Measurements from ENCODE around the gene NDUFA8.

The NDUFA8 gene

GRCh38 chr9:122144836-122145591 lies 14.6 kb downstream of the NDUFA8 start:
- in situ Hi-C loops (cut with MboI; ENCODE audit: low pct_unique_long_range_greater_than_20kb, low sequenced_read_pairs, unreplicated experiment): no loop called here
- DNase-seq (ENCODE audit: low spot score): peak; percentile 20
- peak; percentile 44 for TF ChIP-seq CTCF (IDR thresholded peaks at IDR 0.05; ENCODE audit: extremely low read depth, insufficient read depth, missing control alignments)

GRCh38 chr9:122143876-122144405 lies 15.6 kb downstream of the NDUFA8 start:
- no peak for TF ChIP-seq CTCF (IDR thresholded peaks at IDR 0.05; ENCODE audit: extremely low read depth, insufficient read depth, missing control alignments)
- in situ Hi-C loops (cut with MboI; ENCODE audit: low pct_unique_long_range_greater_than_20kb, low sequenced_read_pairs, unreplicated experiment): no loop called here
- DNase-seq (ENCODE audit: low spot score): no peak

DNA sequence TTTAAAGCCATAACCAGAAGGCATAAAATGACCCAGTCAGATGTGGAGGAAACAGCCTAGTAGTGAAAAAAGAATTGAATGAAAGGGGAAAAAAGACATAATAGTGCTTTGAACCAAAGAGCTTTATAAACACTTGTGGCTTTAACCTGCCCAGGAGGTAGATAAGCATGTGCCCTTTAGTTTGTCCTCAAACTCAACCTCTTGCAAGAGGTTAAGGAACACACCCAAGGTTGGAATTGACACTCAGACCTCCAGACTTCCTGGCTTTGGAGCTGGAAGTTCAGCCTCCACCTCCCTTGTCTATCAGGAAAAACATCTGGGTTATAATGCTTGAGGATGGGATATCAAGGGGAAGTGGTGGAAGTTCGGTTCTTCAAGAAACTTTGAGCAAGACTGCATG lies 16.3 kb downstream of the NDUFA8 start:
- TF ChIP-seq CTCF (IDR thresholded peaks at IDR 0.05; ENCODE audit: extremely low read depth, insufficient read depth, missing control alignments): no peak
- no peak for DNase-seq (ENCODE audit: low spot score)
- in situ Hi-C loops (cut with MboI; ENCODE audit: low pct_unique_long_range_greater_than_20kb, low sequenced_read_pairs, unreplicated experiment): no loop called here

GRCh38 chr9:122141671-122142070 lies 17.9 kb downstream of the NDUFA8 start:
- DNase-seq (ENCODE audit: low spot score): no peak
- TF ChIP-seq CTCF (IDR thresholded peaks at IDR 0.05; ENCODE audit: extremely low read depth, insufficient read depth, missing control alignments): no peak
- in situ Hi-C loops (cut with MboI; ENCODE audit: low pct_unique_long_range_greater_than_20kb, low sequenced_read_pairs, unreplicated experiment): no loop called here

DNA sequence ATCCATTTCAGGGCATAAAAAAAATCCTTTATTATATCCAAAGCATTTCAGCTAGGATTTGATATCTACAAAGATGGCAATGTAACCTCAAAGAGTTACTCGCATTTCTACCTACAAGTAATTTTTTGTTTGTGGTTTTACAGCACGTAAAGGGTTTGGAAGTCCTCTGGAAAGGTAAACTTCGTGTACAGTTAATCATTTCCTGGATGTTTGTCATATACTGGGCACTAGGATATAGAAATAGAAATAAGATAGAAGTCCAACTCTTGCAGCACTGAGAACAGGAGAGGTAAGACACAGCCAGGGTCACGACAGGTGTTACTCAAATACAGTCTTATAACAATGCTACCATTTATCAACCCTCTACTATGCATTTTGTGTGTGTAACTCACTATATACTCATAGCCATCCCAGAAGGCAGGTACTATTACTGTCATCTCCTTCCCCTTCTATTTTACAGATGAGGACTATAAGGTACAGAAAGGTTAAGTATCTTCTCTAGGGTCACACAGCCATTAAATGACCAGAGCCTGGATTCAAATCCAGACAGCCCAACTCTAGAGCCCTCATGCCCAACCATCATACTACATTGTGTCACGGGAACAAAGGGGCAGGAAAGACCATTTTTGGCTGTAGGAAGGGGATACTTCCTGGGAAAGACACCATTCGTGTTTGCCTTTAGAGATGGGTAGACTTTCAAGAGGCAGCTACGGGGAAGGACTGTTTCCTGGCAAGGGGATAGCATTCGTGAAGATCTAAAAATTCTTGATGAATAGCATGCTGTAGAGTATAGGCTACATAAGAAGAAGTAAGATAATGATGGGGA lies 19.0 kb downstream of the NDUFA8 start:
- TF ChIP-seq CTCF (IDR thresholded peaks at IDR 0.05; ENCODE audit: extremely low read depth, insufficient read depth, missing control alignments): no peak
- in situ Hi-C loops (cut with MboI; ENCODE audit: low pct_unique_long_range_greater_than_20kb, low sequenced_read_pairs, unreplicated experiment): no loop called here

DNA sequence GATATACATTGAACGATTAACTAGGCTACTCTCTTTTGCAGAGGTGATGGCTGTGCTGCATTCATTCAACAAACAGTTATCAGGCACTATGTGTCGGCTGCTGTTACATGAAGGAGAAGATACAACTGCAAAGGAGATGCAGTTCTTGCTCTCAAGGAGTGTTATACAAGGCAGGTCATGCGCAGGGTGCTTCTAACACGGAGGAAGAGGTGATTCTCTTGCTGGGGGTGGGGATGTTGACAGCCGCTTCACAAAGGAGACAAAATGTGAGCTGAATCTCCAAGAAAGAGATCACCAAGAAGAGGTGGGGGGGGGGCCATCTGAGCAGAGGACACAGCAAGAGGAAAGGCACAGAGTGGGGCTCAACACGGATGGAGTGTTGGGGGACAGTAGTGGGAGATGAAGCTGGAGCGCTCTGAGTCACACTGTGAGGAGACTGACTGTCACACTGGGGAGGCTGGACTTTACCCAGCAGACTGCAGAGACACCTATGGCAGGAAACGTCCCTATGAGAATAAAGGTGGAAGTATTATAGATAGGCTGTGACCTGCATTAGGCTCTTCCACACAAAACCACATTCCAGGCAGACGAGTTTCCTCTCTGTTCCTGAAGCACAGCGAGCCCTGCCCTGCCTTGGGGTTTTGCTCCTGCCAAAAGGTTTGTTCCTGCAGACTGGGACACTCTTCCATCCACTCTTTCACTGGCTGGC lies 20.9 kb downstream of the NDUFA8 start:
- no peak for DNase-seq (ENCODE audit: low spot score)
- no peak for TF ChIP-seq CTCF (IDR thresholded peaks at IDR 0.05; ENCODE audit: extremely low read depth, insufficient read depth, missing control alignments)
- in situ Hi-C loops (cut with MboI; ENCODE audit: low pct_unique_long_range_greater_than_20kb, low sequenced_read_pairs, unreplicated experiment): no loop called here

More for the DNA sequence above, 19.0 kb downstream of the NDUFA8 start:
- no peak for DNase-seq (ENCODE audit: low spot score)

Data from GM13977 (cell line).